VCaP (cell line): ENCODE data around the gene PPP1R1C.
A peak's percentile ranks its signal among the peaks of the same experiment; 100 is the strongest.

Experiments
- H3K27ac ChIP-seq: fragments of 450-650 bp; 2 replicates; pipeline ENCODE4 v1.5.1; 2017
- TF ChIP-seq, protein P1 (sequence below): fragments of 450-650 bp; conservative IDR thresholded peaks from 2 replicates; pipeline ENCODE4 v1.5.1; 2017; ENCODE audit warnings: mild to moderate bottlenecking, moderate library complexity

PPP1R1C gene

DNA sequence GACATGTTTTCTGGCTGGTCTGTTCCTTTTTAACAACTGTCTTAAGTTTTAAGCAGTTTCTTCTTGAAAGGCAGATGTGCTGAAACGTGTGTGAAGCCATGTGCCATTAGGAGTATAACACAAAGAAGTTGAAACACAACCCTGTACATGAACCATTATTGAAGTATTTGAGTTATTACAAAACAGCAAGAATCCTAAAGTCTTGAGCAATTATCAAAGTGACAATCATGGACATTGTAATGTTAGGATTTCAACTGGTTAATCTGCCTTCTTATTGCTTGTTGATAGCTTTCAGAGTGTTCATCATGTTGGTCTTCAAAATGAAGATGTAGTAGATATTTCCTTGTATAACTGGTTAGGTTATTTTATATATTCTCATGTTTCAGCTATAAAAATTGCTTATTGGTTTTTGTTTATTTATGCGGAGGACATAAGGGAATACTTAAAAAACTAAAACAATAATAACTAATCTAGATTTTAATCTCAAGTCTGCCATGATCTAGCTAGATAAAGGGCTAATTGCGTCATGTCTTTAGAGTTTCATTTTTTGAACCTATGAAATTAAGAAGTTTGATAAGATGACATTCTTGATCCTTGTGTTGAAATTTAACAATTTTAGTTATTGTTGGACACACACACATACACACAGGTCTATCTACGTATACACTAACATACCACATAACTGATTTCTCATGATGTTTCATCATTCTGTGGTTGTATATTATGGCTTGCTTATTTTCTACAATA lies 21.1 kb downstream of the PPP1R1C start:
- TF ChIP-seq, protein P1, sequence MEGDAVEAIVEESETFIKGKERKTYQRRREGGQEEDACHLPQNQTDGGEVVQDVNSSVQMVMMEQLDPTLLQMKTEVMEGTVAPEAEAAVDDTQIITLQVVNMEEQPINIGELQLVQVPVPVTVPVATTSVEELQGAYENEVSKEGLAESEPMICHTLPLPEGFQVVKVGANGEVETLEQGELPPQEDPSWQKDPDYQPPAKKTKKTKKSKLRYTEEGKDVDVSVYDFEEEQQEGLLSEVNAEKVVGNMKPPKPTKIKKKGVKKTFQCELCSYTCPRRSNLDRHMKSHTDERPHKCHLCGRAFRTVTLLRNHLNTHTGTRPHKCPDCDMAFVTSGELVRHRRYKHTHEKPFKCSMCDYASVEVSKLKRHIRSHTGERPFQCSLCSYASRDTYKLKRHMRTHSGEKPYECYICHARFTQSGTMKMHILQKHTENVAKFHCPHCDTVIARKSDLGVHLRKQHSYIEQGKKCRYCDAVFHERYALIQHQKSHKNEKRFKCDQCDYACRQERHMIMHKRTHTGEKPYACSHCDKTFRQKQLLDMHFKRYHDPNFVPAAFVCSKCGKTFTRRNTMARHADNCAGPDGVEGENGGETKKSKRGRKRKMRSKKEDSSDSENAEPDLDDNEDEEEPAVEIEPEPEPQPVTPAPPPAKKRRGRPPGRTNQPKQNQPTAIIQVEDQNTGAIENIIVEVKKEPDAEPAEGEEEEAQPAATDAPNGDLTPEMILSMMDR = no peak
- no peak overlapping the region for H3K27ac ChIP-seq

DNA sequence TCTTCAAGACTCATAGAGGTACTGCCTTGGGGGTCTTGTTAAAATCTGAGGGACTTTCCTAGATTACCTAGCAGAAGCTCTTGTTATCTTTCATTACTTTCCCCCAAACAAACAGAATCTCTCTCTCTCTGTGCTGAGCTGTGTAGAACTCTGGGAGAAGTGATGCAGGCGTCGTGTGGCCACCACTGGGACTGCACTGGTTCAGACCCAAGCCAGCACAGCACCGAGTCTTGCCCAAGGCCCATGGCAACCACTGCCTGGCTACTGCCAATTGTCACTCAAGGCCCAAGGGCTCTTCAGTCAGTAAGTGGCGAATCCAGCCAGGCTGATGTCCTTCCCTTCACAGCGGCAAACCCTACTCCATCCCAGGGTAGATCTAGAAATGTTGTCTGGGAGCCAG lies 28.6 kb downstream of the PPP1R1C start:
- TF ChIP-seq, protein P1 = no peak
- no peak overlapping the region for H3K27ac ChIP-seq

DNA sequence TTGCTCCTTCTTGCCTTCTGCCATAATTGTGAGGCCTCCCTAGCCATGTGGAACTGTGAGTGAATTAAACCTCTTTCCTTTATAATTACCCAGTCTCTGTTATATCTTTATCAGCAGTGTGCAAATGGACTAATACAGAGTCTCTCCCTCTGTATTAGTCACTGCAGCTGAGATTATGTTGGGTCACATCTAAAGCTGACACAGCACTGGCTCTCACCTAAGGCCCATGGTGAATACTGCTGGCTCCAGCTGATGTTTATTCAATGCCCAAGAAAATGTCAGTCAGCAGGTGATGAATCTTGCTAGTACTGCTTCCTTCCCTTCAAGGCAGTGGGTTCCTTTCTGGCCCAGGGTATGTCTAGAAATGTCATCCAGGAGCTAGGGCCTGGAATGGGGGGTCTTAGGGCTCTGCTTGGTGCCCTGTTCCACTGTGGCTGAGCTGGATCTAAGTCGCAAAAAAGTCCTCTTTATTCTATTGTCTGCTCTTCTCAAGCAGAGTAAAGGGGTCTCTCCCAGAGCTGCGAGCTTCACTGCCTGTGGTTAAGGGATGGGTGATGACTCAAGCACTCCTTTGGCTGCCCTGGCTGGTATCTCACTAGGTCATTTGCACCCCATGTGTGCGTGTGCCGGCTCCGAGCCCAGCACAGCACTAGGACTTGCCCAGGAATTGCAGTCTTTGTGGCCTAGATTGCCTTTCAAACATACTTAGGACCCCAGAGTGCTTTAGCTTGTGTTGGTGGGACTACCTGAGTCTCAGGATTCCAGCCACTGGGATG lies 29.9 kb downstream of the PPP1R1C start:
- no peak overlapping the region for H3K27ac ChIP-seq
- TF ChIP-seq, protein P1 = no peak

DNA sequence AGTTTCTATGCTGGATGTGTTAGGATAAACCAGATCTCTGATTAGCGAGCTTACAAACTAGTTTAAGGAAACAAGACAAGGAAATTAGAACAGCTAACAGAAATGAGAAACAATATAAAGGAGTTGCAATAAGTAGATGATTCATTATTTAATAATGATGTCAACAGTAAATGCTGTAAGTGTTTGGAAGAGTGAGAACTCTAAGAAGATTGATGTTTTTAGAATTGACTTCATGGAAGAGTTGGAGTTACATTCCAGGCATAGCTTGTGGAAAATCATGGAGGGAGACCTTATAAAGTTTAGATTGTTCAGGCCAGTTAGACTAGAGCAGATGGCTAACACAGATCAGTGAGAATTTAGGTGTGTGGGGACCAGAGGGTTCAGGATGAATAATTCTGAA lies 32.6 kb downstream of the PPP1R1C start:
- no peak overlapping the region for H3K27ac ChIP-seq
- TF ChIP-seq, protein P1 = no peak

DNA sequence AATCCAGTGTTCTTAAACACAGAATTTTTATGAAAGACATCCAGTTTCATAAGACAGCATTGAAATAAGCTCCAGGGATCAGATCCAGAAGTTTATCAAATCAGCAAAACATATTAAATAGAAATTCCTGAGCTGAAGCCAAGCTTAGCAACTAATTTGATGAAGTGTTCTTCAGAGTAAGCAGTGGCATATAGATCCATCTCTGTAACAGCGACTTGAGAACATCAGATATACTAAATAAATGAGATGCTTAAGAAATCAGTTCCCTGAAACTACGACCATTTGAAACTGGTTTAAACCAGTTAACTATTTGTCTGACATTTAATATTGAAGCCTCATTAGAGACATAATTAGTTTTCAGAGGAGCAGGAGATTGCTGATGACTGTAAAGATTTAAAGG lies 34.1 kb downstream of the PPP1R1C start:
- no peak overlapping the region for H3K27ac ChIP-seq

DNA sequence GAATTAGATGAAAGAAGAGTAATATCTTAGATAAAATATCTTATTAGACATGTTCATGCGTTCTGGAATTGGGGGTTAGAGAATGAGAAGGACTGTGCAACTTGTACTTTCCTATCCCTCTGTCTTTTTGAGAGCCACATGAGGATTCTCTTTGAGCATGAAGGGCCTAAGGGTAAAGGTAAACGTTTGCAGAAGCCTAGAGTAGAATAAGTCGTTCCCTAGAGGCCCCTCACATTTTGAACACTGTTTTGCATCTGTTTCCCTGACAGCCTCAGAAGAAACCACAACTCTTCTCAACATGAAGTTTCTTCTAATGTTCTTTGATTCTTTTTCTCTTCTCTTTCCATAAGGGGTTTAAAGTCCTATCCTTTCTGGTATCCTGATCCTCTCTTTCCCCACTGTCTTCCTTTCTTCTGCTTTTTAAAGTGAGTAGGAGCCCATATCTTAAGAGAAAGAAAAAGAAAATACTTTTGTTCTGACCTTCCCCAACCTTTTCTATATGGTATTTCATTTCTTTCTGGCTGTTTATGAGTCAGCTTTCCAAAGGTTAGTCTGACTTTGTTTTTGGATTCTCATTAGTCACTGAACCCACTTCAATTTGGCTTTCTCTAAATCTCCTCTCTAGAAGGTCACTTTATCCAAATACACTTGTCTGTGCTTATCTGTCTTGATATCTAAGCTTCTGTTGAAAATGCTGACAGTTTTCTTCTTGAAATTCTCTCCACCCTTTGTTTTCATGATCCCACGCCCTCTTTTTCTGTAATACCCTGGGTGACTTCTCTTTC lies 34.8 kb downstream of the PPP1R1C start:
- TF ChIP-seq, protein P1 = no peak
- H3K27ac ChIP-seq = no peak overlapping the region

More for the DNA sequence above, 34.1 kb downstream of the PPP1R1C start:
- TF ChIP-seq, protein P1 = no peak

DNA sequence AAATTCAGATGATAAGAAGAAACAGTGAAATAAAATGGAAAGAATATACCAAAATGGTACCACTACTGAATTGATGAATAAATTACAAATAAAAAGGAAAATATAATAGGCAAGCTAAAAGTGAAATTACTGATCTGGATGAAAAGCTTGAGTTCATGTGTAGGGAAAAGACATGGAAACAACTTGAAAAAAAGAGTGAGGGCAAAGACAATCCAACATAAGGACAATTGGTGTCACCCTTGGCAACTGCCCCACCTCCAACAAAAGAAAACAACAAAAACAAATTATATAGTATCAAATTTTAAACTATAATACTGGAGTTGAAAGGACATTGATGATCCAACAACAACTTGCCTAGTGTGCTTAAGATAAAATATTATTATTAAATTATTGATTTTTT lies 37.6 kb downstream of the PPP1R1C start:
- TF ChIP-seq, protein P1 = no peak
- H3K27ac ChIP-seq = no peak overlapping the region

DNA sequence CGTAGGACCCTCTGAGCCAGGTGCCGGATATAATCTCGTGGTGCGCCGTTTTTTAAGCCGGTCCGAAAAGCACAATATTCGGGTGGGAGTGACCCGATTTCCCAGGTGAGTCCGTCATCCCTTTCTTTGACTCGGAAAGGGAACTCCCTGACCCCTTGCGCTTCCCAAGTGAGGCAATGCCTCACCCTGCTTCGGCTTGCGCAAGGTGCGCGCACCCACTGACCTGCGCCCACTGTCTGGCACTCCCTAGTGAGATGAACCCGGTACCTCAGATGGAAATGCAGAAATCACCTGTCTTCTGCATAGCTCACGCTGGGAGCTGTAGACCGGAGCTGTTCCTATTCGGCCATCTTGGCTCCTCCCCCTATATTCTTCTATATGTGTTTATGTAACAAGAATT lies 45.2 kb downstream of the PPP1R1C start:
- H3K27ac ChIP-seq = peak overlapping the region; percentile 65
